HEK293 (cell line): Measurements from ENCODE around the gene SKIC3.

Source experiments
- CTCF ChIA-PET: fragments of 350-600 bp; formaldehyde crosslinking; extraction: SDS; loops from one replicate; lab custom pipeline; 2021; ENCODE audit warnings: antibody characterized with exemption; lab: Yijun Ruan, JAX
- POLR2A ChIA-PET: fragments of 300-600 bp; formaldehyde crosslinking; extraction: SDS; loops from one replicate; lab custom pipeline; 2020; ENCODE audit warnings: antibody characterized with exemption, inconsistent platforms; lab: Yijun Ruan, JAX
- H3K27ac ChIP-seq: fragments of 200-500 bp; sonication (Bioruptor generic); 2 replicates; pipeline ENCODE4 v1.5.1; 2014; ENCODE audit warnings: low read depth, low read length, control low read depth, inconsistent platforms; ENCODE audit errors: extremely low read depth
- H3K36me3 ChIP-seq, 2 experiments: fragments of 200-500 bp in 1 of 2; sonication (Bioruptor generic) in 1 of 2; 1 replicate in 1 of 2; 2 replicates in 1 of 2; pipeline ENCODE4 v1.5.1; 2014 to 2017; ENCODE audit warnings: inconsistent platforms in 2 of 2, low read length in 2 of 2; ENCODE audit not compliant: control insufficient read depth in 2 of 2, insufficient read depth in 1 of 2
- H3K4me1 ChIP-seq: fragments of 200-500 bp; sonication (Bioruptor generic); 2 replicates; pipeline ENCODE4 v1.5.1; 2014; ENCODE audit warnings: mild to moderate bottlenecking, low read length, inconsistent platforms; ENCODE audit not compliant: control insufficient read depth, insufficient read depth
- H3K4me3 ChIP-seq: 2 replicates; pipeline ENCODE4 v1.5.1; 2011; ENCODE audit warnings: low read depth, mild to moderate bottlenecking, control low read depth, low read length, moderate library complexity
- H3K9me3 ChIP-seq: fragments of 200-500 bp; sonication (Bioruptor generic); 2 replicates; pipeline ENCODE4 v1.5.1; 2014; ENCODE audit warnings: low read depth, low read length, inconsistent platforms; ENCODE audit not compliant: control insufficient read depth, insufficient read depth
- MEIS1 ChIP-seq: sonication (generic); formaldehyde crosslinking; IDR thresholded peaks from 2 replicates; pipeline ENCODE4 v1.8.1; 2022; ENCODE audit warnings: missing genetic modification reagents, mild to moderate bottlenecking, borderline replicate concordance
- PRDM1 ChIP-seq: fragments of 450-650 bp; formaldehyde crosslinking; IDR thresholded peaks from 2 replicates; pipeline ENCODE4; 2016; ENCODE audit warnings: missing biosample characterization, missing genetic modification characterization
- RBAK ChIP-seq: fragments of 450-650 bp; formaldehyde crosslinking; IDR thresholded peaks from 2 replicates; pipeline ENCODE4 v1.5.1; 2016; ENCODE audit warnings: missing biosample characterization, missing genetic modification characterization
- SALL2 ChIP-seq: fragments of 450-650 bp; formaldehyde crosslinking; IDR thresholded peaks from 2 replicates; pipeline ENCODE4 v1.5.0; 2017; ENCODE audit warnings: missing biosample characterization, mild to moderate bottlenecking, missing genetic modification characterization, borderline replicate concordance
- SCRT2 ChIP-seq: fragments of 450-650 bp; formaldehyde crosslinking; IDR thresholded peaks from 2 replicates; pipeline ENCODE4 v1.5.1; 2016; ENCODE audit warnings: missing biosample characterization, missing genetic modification characterization
- SP3 ChIP-seq: fragments of 450-650 bp; formaldehyde crosslinking; IDR thresholded peaks from 2 replicates; pipeline ENCODE4 v1.5.1; 2016; ENCODE audit warnings: missing biosample characterization, missing genetic modification characterization
- TRIM28 ChIP-seq: IDR thresholded peaks from 2 replicates; pipeline ENCODE4 v1.6.1; 2011; ENCODE audit warnings: low read length, control low read depth, borderline replicate concordance
- ZBTB20 ChIP-seq: fragments of 450-650 bp; formaldehyde crosslinking; IDR thresholded peaks from 2 replicates; pipeline ENCODE4 v1.5.1; 2016; ENCODE audit warnings: missing biosample characterization, missing genetic modification characterization
- ZBTB7A ChIP-seq: fragments of 450-650 bp; formaldehyde crosslinking; IDR thresholded peaks from 2 replicates; pipeline ENCODE4 v1.5.1; 2016; ENCODE audit warnings: low read depth, missing biosample characterization, missing genetic modification characterization
- ZEB2 ChIP-seq: fragments of 450-650 bp; formaldehyde crosslinking; IDR thresholded peaks from 2 replicates; pipeline ENCODE4 v1.5.1; 2016; ENCODE audit warnings: missing biosample characterization, missing genetic modification characterization
- ZFHX2 ChIP-seq: fragments of 450-650 bp; formaldehyde crosslinking; conservative IDR thresholded peaks from 2 replicates; pipeline ENCODE4 v1.5.1; 2016; ENCODE audit warnings: missing biosample characterization, missing genetic modification characterization
- ZNF132 ChIP-seq: fragments of 450-650 bp; formaldehyde crosslinking; IDR thresholded peaks from 2 replicates; pipeline ENCODE4 v1.5.1; 2017; ENCODE audit warnings: missing biosample characterization, missing genetic modification characterization, borderline replicate concordance
- ZNF184 ChIP-seq: fragments of 450-650 bp; IDR thresholded peaks from 2 replicates; pipeline ENCODE4 v1.5.1; 2018; ENCODE audit warnings: missing biosample characterization, mild to moderate bottlenecking, missing genetic modification characterization
- ZNF2 ChIP-seq: fragments of 450-650 bp; formaldehyde crosslinking; IDR thresholded peaks from 2 replicates; pipeline ENCODE4 v1.5.1; 2016; ENCODE audit warnings: missing biosample characterization, missing genetic modification characterization
- ZNF23 ChIP-seq: fragments of 450-650 bp; formaldehyde crosslinking; IDR thresholded peaks from 2 replicates; pipeline ENCODE4 v1.5.1; 2016; ENCODE audit warnings: missing biosample characterization, missing genetic modification characterization, borderline replicate concordance
- ZNF280D ChIP-seq: fragments of 450-650 bp; formaldehyde crosslinking; IDR thresholded peaks from 2 replicates; pipeline ENCODE4 v1.5.1; 2016; ENCODE audit warnings: missing biosample characterization, missing genetic modification characterization
- ZNF311 ChIP-seq: fragments of 450-650 bp; formaldehyde crosslinking; IDR thresholded peaks from 2 replicates; pipeline ENCODE4 v1.5.1; 2017; ENCODE audit warnings: missing biosample characterization, missing genetic modification characterization, borderline replicate concordance
- ZNF350 ChIP-seq: fragments of 450-650 bp; formaldehyde crosslinking; IDR thresholded peaks from 2 replicates; pipeline ENCODE4 v1.5.0; 2017; ENCODE audit warnings: missing biosample characterization, mild to moderate bottlenecking, missing genetic modification characterization
- ZNF510 ChIP-seq: fragments of 450-650 bp; formaldehyde crosslinking; IDR thresholded peaks from 2 replicates; pipeline ENCODE4 v1.5.1; 2018; ENCODE audit warnings: mild to moderate bottlenecking, missing genetic modification characterization, missing biosample characterization; ENCODE audit not compliant: insufficient replicate concordance
- ZNF560 ChIP-seq: fragments of 450-650 bp; formaldehyde crosslinking; IDR thresholded peaks from 2 replicates; pipeline ENCODE4 v1.5.1; 2017; ENCODE audit warnings: missing biosample characterization, missing genetic modification characterization, borderline replicate concordance
- ZNF580 ChIP-seq: fragments of 450-650 bp; formaldehyde crosslinking; IDR thresholded peaks from 2 replicates; pipeline ENCODE4 v1.5.1; 2016; ENCODE audit warnings: missing biosample characterization, missing genetic modification characterization
- ZNF624 ChIP-seq: fragments of 450-650 bp; formaldehyde crosslinking; IDR thresholded peaks from 2 replicates; pipeline ENCODE4 v1.5.1; 2017; ENCODE audit warnings: missing biosample characterization, missing genetic modification characterization
- ZNF626 ChIP-seq: fragments of 450-650 bp; sonication (Bioruptor Pico); formaldehyde crosslinking; IDR thresholded peaks from 2 replicates; pipeline ENCODE4 v1.5.1; 2018; ENCODE audit warnings: missing biosample characterization, missing genetic modification characterization, inconsistent platforms
- ZNF660 ChIP-seq: fragments of 450-650 bp; IDR thresholded peaks from 2 replicates; pipeline ENCODE4 v1.5.1; 2018; ENCODE audit warnings: missing biosample characterization, mild to moderate bottlenecking, missing genetic modification characterization
- ZNF692 ChIP-seq: fragments of 450-650 bp; formaldehyde crosslinking; IDR thresholded peaks from 2 replicates; pipeline ENCODE4 v1.5.1; 2016; ENCODE audit warnings: missing biosample characterization, missing genetic modification characterization
- ZNF791 ChIP-seq: fragments of 450-650 bp; formaldehyde crosslinking; IDR thresholded peaks from 2 replicates; pipeline ENCODE4 v1.5.1; 2016; ENCODE audit warnings: missing biosample characterization, missing genetic modification characterization
- ZNF792 ChIP-seq: fragments of 450-650 bp; formaldehyde crosslinking; IDR thresholded peaks from 2 replicates; pipeline ENCODE4 v1.5.1; 2016; ENCODE audit warnings: missing biosample characterization, missing genetic modification characterization
- ZNF837 ChIP-seq: fragments of 450-650 bp; formaldehyde crosslinking; IDR thresholded peaks from 2 replicates; pipeline ENCODE4 v1.5.1; 2016; ENCODE audit warnings: missing biosample characterization, missing genetic modification characterization

Gene SKIC3

GRCh38 chr5:95564450-95564849 lies 9.7 kb upstream of the SKIC3 start:
- H3K36me3 ChIP-seq, result peaks cover 0 to 22% of the 10 kb centered on the region in 2 experiments; a peak in 2 of 3 replicates
- ChIA-PET POLR2A (interaction anchor here (0.7 to 1.9 kb wide), 2 partner anchors 9 to 148 kb away, joined by 4 to 8 read pairs; partner anchors contain the start of genes ARSK and SKIC3), CTCF (interaction anchor here (1.0 kb wide), 1 partner anchor 8 kb away, joined by 3 read pairs; no protein-coding TSS in a partner anchor)
- TF ChIP-seq SCRT2 (no peak), ZNF350 (tag by site-specific recombination) (no peak), SALL2 (tag by site-specific recombination) (no peak), ZNF510 (tag by site-specific recombination) (no peak), ZEB2 (tag by site-specific recombination) (no peak), PRDM1 (tag by site-specific recombination) (peak; percentile 52; the same call in 1 of the 2 replicates), ZNF692 (tag by site-specific recombination) (no peak), ZNF624 (tag by site-specific recombination) (no peak)
- no peak overlapping the region for H3K27ac ChIP-seq
- H3K9me3 ChIP-seq, result no peaks in the 10 kb centered on the region
- H3K4me3 ChIP-seq, result no peak overlapping the region
- H3K4me1 ChIP-seq, result no peaks in the 10 kb centered on the region

- CTCF ChIA-PET, result interaction anchor here (0.6 kb wide), 1 partner anchor 490 kb away, joined by 3 read pairs; no protein-coding TSS in a partner anchor
Observed at GRCh38 chr5:95563367-95563766, 8.6 kb upstream of the SKIC3 start.

More at GRCh38 chr5:95563367-95563766, 8.6 kb upstream of the SKIC3 start:
- peaks cover 0 to 12% of the 10 kb centered on the region in 2 experiments; a peak in 1 of 3 replicates for H3K36me3 ChIP-seq
- POLR2A ChIA-PET, result no interaction called here
- no peak overlapping the region for H3K27ac ChIP-seq
- TF ChIP-seq ZBTB7A (tag by site-specific recombination), result no peak
- no peak for TF ChIP-seq ZNF660 (tag by site-specific recombination)
- TF ChIP-seq ZNF132 (tag by site-specific recombination), result no peak
- no peak for TF ChIP-seq ZFHX2 (tag by site-specific recombination)
- no peak for TF ChIP-seq TRIM28
- no peak for TF ChIP-seq ZNF2
- TF ChIP-seq ZBTB20 (tag by site-specific recombination), result no peak
- TF ChIP-seq ZNF792 (tag by site-specific recombination), result no peak
- no peak for TF ChIP-seq ZNF23 (tag by site-specific recombination)
- TF ChIP-seq ZNF626 (tag by site-specific recombination), result no peak
- no peak for TF ChIP-seq ZNF580 (tag by site-specific recombination)
- TF ChIP-seq ZNF184, result no peak
- no peak for TF ChIP-seq RBAK (tag by site-specific recombination)
- TF ChIP-seq ZNF560 (tag by site-specific recombination), result no peak
- TF ChIP-seq ZNF280D, result no peak
- no peak for TF ChIP-seq ZNF311 (tag by site-specific recombination)
- TF ChIP-seq MEIS1, result no peak
- TF ChIP-seq ZNF837 (tag by site-specific recombination), result no peak
- no peak for TF ChIP-seq SP3 (tag by site-specific recombination)
- no peak for TF ChIP-seq ZNF791 (tag by site-specific recombination)
- no peak overlapping the region for H3K4me3 ChIP-seq
- no peaks in the 10 kb centered on the region for H3K9me3 ChIP-seq
- H3K4me1 ChIP-seq, result no peaks in the 10 kb centered on the region
